Midbrain (tissue), 1 donor: ENCODE measurements around the gene TLCD2.
A peak's percentile ranks its signal among the peaks of the same experiment; 100 is the strongest.
"Not testable (repeated sequence)": the region's sequence is repeated elsewhere in the genome, so short reads cannot be mapped to it uniquely, and the experiment has no call there.

ENCODE experiments used
- DNase-seq: peaks from one replicate; lab custom pipeline; 2025; lab: John Stamatoyannopoulos, UW

Gene TLCD2

GRCh38 chr17:1716076-1716911, 6.1 kb upstream of the TLCD2 start:
- peak; percentile 100 for DNase-seq

GRCh38 chr17:1715803-1716075, 5.6 kb upstream of the TLCD2 start:
- DNase-seq, result no peak

- DNase-seq, result no peak
Measured at GRCh38 chr17:1714980-1715802, 5.0 kb upstream of the TLCD2 start.

- DNase-seq, result peak; percentile 71
Measured at GRCh38 chr17:1714427-1714979, 4.3 kb upstream of the TLCD2 start.

- DNase-seq, result no peak
Measured at GRCh38 chr17:1713878-1714426, 3.8 kb upstream of the TLCD2 start.

- no peak for DNase-seq
Measured at GRCh38 chr17:1713160-1713877, 3.1 kb upstream of the TLCD2 start.

- no peak for DNase-seq
Measured at GRCh38 chr17:1712271-1712670, 2.1 kb upstream of the TLCD2 start.

GRCh38 chr17:1711804-1712203, 1.6 kb upstream of the TLCD2 start:
- no peak for DNase-seq

- no peak for DNase-seq
Measured at GRCh38 chr17:1710807-1711553, 803 bp upstream of the TLCD2 start.

- DNase-seq, result no peak
Measured at GRCh38 chr17:1709403-1709951, 700 bp downstream of the TLCD2 start.

GRCh38 chr17:1708791-1709346, 1.3 kb downstream of the TLCD2 start:
- not testable (repeated sequence) for DNase-seq

GRCh38 chr17:1707107-1707506, 3.1 kb downstream of the TLCD2 start:
- no peak for DNase-seq

GRCh38 chr17:1705004-1705403, 5.2 kb downstream of the TLCD2 start:
- DNase-seq, result no peak

- DNase-seq, result no peak
Measured at GRCh38 chr17:1703063-1703462, 7.1 kb downstream of the TLCD2 start.

GRCh38 chr17:1699891-1700290, 10.3 kb downstream of the TLCD2 start:
- DNase-seq, result not testable (repeated sequence)

GRCh38 chr17:1697681-1698080, 12.5 kb downstream of the TLCD2 start:
- DNase-seq, result no peak

GRCh38 chr17:1695365-1695764, 14.8 kb downstream of the TLCD2 start:
- no peak for DNase-seq

GRCh38 chr17:1693339-1693738, 16.8 kb downstream of the TLCD2 start:
- no peak for DNase-seq

- DNase-seq, result no peak
Measured at GRCh38 chr17:1690544-1691221, 19.5 kb downstream of the TLCD2 start.

- not testable (repeated sequence) for DNase-seq
Measured at GRCh38 chr17:1688405-1688804, 21.8 kb downstream of the TLCD2 start.
